22Rv1 (cell line): ENCODE measurements around the gene SPEF1.
"Not testable (repeated sequence)": the region's sequence is repeated elsewhere in the genome, so short reads cannot be mapped to it uniquely, and the experiment has no call there.

Experiments
- CTCF ChIP-seq: fragments of 450-650 bp; IDR thresholded peaks from 2 replicates; pipeline ENCODE4 v1.5.1; 2017; ENCODE audit warnings: mild to moderate bottlenecking
- ZFX ChIP-seq: fragments of 450-650 bp; IDR thresholded peaks from 2 replicates; pipeline ENCODE4 v1.6.1; 2017; ENCODE audit warnings: antibody characterized with exemption, borderline replicate concordance

DNA sequence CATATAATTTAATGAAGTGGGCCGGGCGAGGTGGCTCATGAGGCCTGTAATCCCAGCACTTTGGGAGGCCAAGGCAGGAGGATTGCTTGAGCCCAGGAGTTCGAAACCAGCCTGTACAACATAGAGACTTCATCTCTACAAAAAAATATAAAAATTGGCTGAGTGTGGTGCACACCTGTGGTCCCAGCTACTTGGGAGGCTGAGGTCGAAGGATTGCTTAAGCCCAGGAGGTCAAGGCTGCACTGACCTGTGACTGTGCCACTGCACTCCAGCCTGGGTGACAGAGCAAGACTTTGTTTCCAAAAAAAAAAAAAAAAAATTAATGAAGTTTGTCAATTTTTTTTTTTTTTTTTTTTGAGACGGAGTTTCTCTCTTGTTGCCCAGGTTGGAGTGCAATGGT lies 48.6 kb upstream of the SPEF1 start:
- TF ChIP-seq CTCF, ZFX: not testable (repeated sequence)
